ENCODE measurements around the gene RBPJL. TPM values are rescaled to one million over a fixed set of nuclear protein-coding genes. Genes with fewer than 3 reads are reported as not detected.

The RBPJL gene
- total and polyA plus RNA-seq, 4 donors = 0.08 to 0.38 TPM; not detected in 2

DNA sequence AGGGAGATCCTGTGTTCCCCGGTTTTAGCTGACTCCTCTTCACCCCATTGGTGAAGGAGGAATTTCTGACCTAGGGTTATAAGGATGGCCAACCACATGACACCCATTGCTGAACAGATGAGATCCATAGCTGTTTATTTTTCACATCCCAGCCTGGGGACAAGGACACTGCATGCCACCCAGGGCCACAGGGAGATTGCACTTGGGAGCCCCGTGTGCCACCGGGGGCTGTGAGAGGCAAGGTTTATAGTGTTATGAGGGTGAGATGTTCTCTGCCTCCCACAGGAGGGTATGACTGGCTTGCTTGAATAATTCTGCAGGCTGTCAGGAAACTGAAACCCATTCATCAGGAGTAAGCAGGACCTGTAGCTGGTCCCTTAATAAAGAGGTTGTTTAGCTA, 37.6 kb upstream of the RBPJL start:
- DNase-seq (no peak), ATAC-seq (ENCODE audit: low FRiP score) (no peak)
- peaks cover 0 to 2% of the 10 kb centered on the region in 2 donors for H3K4me1 ChIP-seq (ENCODE audit: control insufficient read depth in 1 of 2, insufficient read depth in 2 of 2, low read length in 2 of 2)
- H3K27me3 ChIP-seq (ENCODE audit: control insufficient read depth in 1 of 2, insufficient read depth in 2 of 2, low read length in 1 of 2) = no peaks in the 10 kb centered on the region
- 66 to 67% methylated on average over 3 of the region's 3 CpGs for WGBS, 2 donors
- H3K36me3 ChIP-seq (ENCODE audit: control insufficient read depth in 1 of 2, insufficient read depth in 2 of 2, low read length in 1 of 2) = no peaks in the 10 kb centered on the region
- H3K4me3 ChIP-seq (ENCODE audit: low read length in 2 of 2) = no peak overlapping the region
- intact Hi-C loops (cut with DNase I) = no loop called here
- peaks cover 2% of the 10 kb centered on the region for H3K9me3 ChIP-seq (ENCODE audit: control insufficient read depth, low read length)
- no peak overlapping the region for H3K27ac ChIP-seq (ENCODE audit: low read depth in 1 of 2, low read length in 2 of 2)

DNA sequence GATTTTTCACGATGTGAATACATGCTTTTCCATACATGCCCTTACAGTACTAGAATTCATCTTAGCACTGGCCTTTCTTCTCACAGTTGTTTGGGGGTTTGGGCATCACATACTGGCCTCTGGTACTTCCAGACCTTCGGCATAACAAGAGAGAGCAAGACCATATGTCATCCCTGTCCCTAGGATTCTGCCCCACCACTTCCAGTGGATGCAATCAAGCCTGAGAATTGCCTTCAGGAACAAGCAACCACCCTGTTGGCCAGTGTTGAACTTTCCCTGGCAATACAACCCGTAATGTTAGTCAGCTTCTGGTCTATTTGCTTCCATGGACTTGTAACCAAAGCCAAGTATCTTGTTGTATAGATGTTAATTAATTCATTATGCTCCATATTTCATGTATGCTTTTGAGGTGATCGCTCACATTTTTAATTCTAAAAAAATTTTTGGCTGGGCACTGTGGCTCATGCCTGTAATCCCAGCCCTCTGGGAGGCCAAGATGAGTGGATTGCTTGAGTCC, 36.8 kb upstream of the RBPJL start:
- no peak for DNase-seq
- Histone ChIP-seq H3K27ac (ENCODE audit: low read depth in 1 of 2, low read length in 2 of 2) (no peak overlapping the region), H3K27me3 (ENCODE audit: control insufficient read depth in 1 of 2, insufficient read depth in 2 of 2, low read length in 1 of 2) (no peaks in the 10 kb centered on the region), H3K4me3 (ENCODE audit: low read length in 2 of 2) (no peak overlapping the region), H3K36me3 (ENCODE audit: control insufficient read depth in 1 of 2, insufficient read depth in 2 of 2, low read length in 1 of 2) (no peaks in the 10 kb centered on the region), H3K9me3 (ENCODE audit: control insufficient read depth, low read length) (peaks cover 2% of the 10 kb centered on the region), H3K4me1 (ENCODE audit: control insufficient read depth in 1 of 2, insufficient read depth in 2 of 2, low read length in 2 of 2) (peaks cover 0 to 2% of the 10 kb centered on the region in 2 donors)
- 72 to 78% methylated on average over 4 of the region's 4 CpGs for WGBS, 2 donors
- intact Hi-C loops (cut with DNase I) = no loop called here
- no peak for ATAC-seq (ENCODE audit: low FRiP score)

DNA sequence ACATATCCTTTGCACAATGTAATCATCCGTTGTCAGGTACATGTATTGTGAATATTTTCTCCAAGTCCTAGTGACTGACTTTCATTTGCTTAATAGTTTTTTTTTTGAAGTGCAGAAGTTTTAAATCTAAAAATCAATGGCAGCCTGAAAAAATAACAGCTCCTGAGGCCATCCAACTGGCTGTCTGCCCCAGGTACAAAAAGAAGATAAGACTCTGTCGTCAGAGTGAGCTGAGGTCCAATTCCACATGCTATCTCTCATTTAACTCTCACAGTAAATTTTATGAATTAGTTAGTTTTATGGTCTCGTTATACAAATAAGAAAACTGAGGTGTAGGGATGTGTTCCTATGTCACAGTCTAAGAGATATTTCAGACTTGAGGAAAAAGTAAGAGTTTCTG, 31.3 kb upstream of the RBPJL start:
- no peak for DNase-seq
- no peak for ATAC-seq (ENCODE audit: low FRiP score)
- Histone ChIP-seq H3K9me3 (ENCODE audit: control insufficient read depth, low read length) (no peaks in the 10 kb centered on the region), H3K27ac (ENCODE audit: low read depth in 1 of 2, low read length in 2 of 2) (no peak overlapping the region), H3K27me3 (ENCODE audit: control insufficient read depth in 1 of 2, insufficient read depth in 2 of 2, low read length in 1 of 2) (no peaks in the 10 kb centered on the region), H3K4me3 (ENCODE audit: low read length in 2 of 2) (no peak overlapping the region), H3K4me1 (ENCODE audit: control insufficient read depth in 1 of 2, insufficient read depth in 2 of 2, low read length in 2 of 2) (peaks cover 0 to 2% of the 10 kb centered on the region in 2 donors), H3K36me3 (ENCODE audit: control insufficient read depth in 1 of 2, insufficient read depth in 2 of 2, low read length in 1 of 2) (no peaks in the 10 kb centered on the region)
- intact Hi-C loops (cut with DNase I) = no loop called here
- 59 to 66% methylated on average over 3 of the region's 3 CpGs for WGBS, 2 donors

DNA sequence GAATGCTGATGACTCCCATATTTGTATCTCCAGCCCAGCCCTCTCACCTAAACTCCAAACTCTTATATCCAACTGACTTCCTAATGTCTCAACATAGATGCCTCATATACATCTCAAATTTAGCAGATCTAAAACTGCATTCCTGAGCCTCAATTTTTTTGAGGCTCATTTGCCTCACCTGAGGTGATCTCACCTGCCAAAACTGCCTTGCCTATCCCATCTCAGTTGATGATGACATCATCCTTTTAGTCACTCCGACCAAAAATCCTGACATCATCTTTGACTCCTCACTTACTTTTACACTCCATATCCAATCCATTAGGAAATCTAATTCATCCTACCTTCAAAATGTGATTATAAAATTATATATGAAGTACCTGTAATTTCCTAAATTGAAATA, 26.6 kb upstream of the RBPJL start:
- no peaks in the 10 kb centered on the region for H3K27me3 ChIP-seq (ENCODE audit: control insufficient read depth in 1 of 2, insufficient read depth in 2 of 2, low read length in 1 of 2)
- WGBS, 2 donors = 66 to 89% methylated on average over 1 of the region's 1 CpG
- H3K27ac ChIP-seq (ENCODE audit: low read depth in 1 of 2, low read length in 2 of 2) = no peak overlapping the region
- H3K9me3 ChIP-seq (ENCODE audit: control insufficient read depth, low read length) = no peaks in the 10 kb centered on the region
- DNase-seq (no peak), ATAC-seq (ENCODE audit: low FRiP score) (no peak)
- H3K4me3 ChIP-seq (ENCODE audit: low read length in 2 of 2) = no peak overlapping the region
- intact Hi-C loops (cut with DNase I) = loop anchor here in 1 of 2 donors (10.0 kb wide), 1 partner anchor 235 kb away; no protein-coding TSS in a partner anchor
- no peaks in the 10 kb centered on the region for H3K36me3 ChIP-seq (ENCODE audit: control insufficient read depth in 1 of 2, insufficient read depth in 2 of 2, low read length in 1 of 2)
- H3K4me1 ChIP-seq (ENCODE audit: control insufficient read depth in 1 of 2, insufficient read depth in 2 of 2, low read length in 2 of 2) = no peaks in the 10 kb centered on the region

DNA sequence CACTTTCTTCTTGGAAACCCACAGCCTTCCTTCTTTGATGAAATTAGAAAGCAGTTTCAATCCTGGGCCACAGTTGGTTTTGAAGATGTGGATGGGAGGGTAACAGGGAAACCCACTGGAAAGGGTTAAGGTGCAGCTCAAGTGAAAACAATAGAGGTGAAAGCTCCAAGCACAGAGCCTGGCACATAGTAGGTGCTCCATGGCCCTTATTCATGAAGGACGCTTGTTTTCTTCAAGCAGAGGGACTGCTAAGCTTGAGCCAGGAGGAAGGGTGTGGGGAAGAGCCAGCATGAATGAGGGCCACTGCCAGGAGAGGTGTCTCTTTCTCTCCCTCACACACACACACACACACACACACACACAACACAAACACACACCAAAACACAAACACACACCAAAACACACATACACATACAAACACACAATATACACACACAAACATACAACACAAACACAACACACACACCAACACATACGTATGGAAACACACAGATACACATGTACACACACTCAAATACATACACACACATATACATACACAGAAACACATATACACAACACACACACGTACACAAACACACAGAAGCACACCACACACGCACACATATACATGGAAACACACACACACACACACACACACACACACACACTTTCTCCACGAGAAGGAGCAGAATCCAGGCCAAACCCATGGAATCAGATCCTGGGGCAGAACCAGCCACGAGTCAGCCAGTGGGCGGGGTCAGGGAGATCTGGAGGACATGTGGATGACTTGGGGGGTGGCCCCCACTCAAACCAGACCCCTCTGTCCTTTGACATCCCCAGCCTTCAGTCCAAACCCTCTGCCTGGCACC, 23.7 kb upstream of the RBPJL start:
- Histone ChIP-seq H3K27ac (ENCODE audit: low read depth in 1 of 2, low read length in 2 of 2) (no peak overlapping the region), H3K9me3 (ENCODE audit: control insufficient read depth, low read length) (no peaks in the 10 kb centered on the region), H3K27me3 (ENCODE audit: control insufficient read depth in 1 of 2, insufficient read depth in 2 of 2, low read length in 1 of 2) (no peaks in the 10 kb centered on the region), H3K4me3 (ENCODE audit: low read length in 2 of 2) (no peak overlapping the region), H3K4me1 (ENCODE audit: control insufficient read depth in 1 of 2, insufficient read depth in 2 of 2, low read length in 2 of 2) (no peaks in the 10 kb centered on the region), H3K36me3 (ENCODE audit: control insufficient read depth in 1 of 2, insufficient read depth in 2 of 2, low read length in 1 of 2) (no peaks in the 10 kb centered on the region)
- intact Hi-C loops (cut with DNase I) = loop anchor here in 1 of 2 donors (10.0 kb wide), 1 partner anchor 238 kb away; no protein-coding TSS in a partner anchor
- DNase-seq = no peak
- no peak for ATAC-seq (ENCODE audit: low FRiP score)
- 62 to 64% methylated on average over 7 of the region's 7 CpGs for WGBS, 2 donors

DNA sequence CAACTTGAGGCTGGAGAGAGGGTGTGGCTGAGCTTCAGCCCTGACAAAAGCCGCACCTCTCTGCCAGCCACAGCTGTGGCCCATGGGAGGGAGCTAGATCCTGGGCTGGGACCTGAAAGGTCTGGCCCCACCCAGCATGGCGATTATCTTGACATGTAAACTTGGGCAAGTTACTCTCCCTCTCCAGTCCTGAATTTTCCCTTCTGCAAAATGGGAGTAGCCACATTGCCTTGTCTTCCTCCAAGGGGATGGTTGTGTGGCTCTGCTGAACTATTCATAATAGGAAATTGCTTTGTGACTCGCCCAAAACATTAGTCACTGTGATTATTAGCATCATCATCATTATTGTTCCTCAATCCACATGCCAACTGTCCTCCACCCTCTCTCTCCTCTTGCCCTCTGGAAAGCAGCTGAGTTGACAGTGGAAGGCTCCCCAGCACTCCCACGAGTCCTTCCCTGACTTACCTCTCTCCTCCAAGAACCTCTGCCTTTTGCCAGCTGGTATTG, 23.0 kb upstream of the RBPJL start:
- whole genome bisulfite sequencing, 2 donors = 62 to 67% methylated on average over 4 of the region's 4 CpGs
- no peak for DNase-seq
- Histone ChIP-seq H3K4me3 (ENCODE audit: low read length in 2 of 2) (no peak overlapping the region), H3K36me3 (ENCODE audit: control insufficient read depth in 1 of 2, insufficient read depth in 2 of 2, low read length in 1 of 2) (no peaks in the 10 kb centered on the region), H3K4me1 (ENCODE audit: control insufficient read depth in 1 of 2, insufficient read depth in 2 of 2, low read length in 2 of 2) (no peaks in the 10 kb centered on the region), H3K27ac (ENCODE audit: low read depth in 1 of 2, low read length in 2 of 2) (no peak overlapping the region), H3K9me3 (ENCODE audit: control insufficient read depth, low read length) (no peaks in the 10 kb centered on the region), H3K27me3 (ENCODE audit: control insufficient read depth in 1 of 2, insufficient read depth in 2 of 2, low read length in 1 of 2) (no peaks in the 10 kb centered on the region)
- intact Hi-C loops (cut with DNase I) = loop anchor here in 1 of 2 donors (10.0 kb wide), 1 partner anchor 239 kb away; no protein-coding TSS in a partner anchor
- no peak for ATAC-seq (ENCODE audit: low FRiP score)

DNA sequence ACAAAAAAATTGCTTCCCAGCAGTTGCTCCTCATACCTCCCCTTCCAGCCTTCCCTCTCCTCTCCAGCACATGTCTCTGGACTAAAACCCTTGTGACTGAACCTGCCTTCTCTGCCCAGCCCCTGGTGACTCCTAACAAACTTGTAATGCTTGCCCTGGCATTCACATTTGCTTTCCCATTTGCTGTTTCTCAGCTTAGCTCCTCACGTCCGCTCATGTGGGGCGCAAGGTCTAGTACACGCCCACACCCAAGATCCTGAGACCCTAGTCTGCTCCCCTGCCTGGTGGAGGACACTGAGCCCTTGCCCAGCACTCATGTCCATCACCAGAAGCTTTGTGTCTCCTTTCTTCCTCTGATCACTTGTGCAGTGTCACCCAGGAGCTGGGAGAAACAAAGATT, 18.3 kb upstream of the RBPJL start:
- DNase-seq = no peak
- ATAC-seq (ENCODE audit: low FRiP score) = no peak
- Histone ChIP-seq H3K27ac (ENCODE audit: low read depth in 1 of 2, low read length in 2 of 2) (no peak overlapping the region), H3K27me3 (ENCODE audit: control insufficient read depth in 1 of 2, insufficient read depth in 2 of 2, low read length in 1 of 2) (no peaks in the 10 kb centered on the region), H3K4me1 (ENCODE audit: control insufficient read depth in 1 of 2, insufficient read depth in 2 of 2, low read length in 2 of 2) (no peaks in the 10 kb centered on the region), H3K9me3 (ENCODE audit: control insufficient read depth, low read length) (no peaks in the 10 kb centered on the region), H3K36me3 (ENCODE audit: control insufficient read depth in 1 of 2, insufficient read depth in 2 of 2, low read length in 1 of 2) (no peaks in the 10 kb centered on the region), H3K4me3 (ENCODE audit: low read length in 2 of 2) (no peak overlapping the region)
- intact Hi-C loops (cut with DNase I) = loop anchor here in 1 of 2 donors (10.0 kb wide), 1 partner anchor 244 kb away; no protein-coding TSS in a partner anchor
- 73 to 79% methylated on average over 4 of the region's 4 CpGs for WGBS, 2 donors

DNA sequence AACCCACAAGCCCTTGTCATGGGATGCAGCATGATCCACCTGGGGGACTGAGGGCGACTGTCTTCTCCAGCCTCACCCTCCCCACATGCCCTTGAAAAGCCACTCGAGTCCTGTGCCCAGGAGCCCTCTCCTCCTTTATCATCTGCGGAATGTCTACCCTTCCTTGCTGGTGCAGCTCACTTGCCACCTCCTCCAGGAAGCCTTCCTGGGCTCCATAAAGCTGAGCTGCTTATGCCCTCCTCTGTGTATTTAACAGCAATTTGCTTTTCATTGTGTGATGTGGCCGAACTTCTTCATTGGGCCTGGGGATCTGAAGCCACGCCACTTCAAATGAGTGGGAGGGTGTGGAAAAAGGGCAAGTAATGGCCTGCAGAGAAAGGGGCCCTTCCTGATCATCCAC, 17.8 kb upstream of the RBPJL start:
- Histone ChIP-seq H3K27ac (ENCODE audit: low read depth in 1 of 2, low read length in 2 of 2) (no peak overlapping the region), H3K4me1 (ENCODE audit: control insufficient read depth in 1 of 2, insufficient read depth in 2 of 2, low read length in 2 of 2) (no peaks in the 10 kb centered on the region), H3K27me3 (ENCODE audit: control insufficient read depth in 1 of 2, insufficient read depth in 2 of 2, low read length in 1 of 2) (no peaks in the 10 kb centered on the region), H3K36me3 (ENCODE audit: control insufficient read depth in 1 of 2, insufficient read depth in 2 of 2, low read length in 1 of 2) (no peaks in the 10 kb centered on the region), H3K4me3 (ENCODE audit: low read length in 2 of 2) (no peak overlapping the region), H3K9me3 (ENCODE audit: control insufficient read depth, low read length) (no peaks in the 10 kb centered on the region)
- intact Hi-C loops (cut with DNase I) = loop anchor here in 1 of 2 donors (10.0 kb wide), 1 partner anchor 244 kb away; no protein-coding TSS in a partner anchor
- ATAC-seq (ENCODE audit: low FRiP score) (no peak), DNase-seq (no peak)
- WGBS, 2 donors = 83 to 91% methylated on average over 5 of the region's 5 CpGs
